Sigmoid colon (tissue), 7 donors: Measurements from ENCODE around the gene CNDP2. TPM values are rescaled to one million over a fixed set of nuclear protein-coding genes. Genes with fewer than 3 reads are reported as not detected.

Source experiments
- DNase-seq: peaks from one replicate; pipeline ENCODE4 v3.0.0-alpha.2; 2019
- H3K27ac ChIP-seq, 4 donors: fragments of 200-600 bp; sonication (generic); one replicate each; pipeline ENCODE4 v1.5.1; 2016 to 2019; ENCODE audit warnings: mild to moderate bottlenecking in 1 of 4
- H3K27me3 ChIP-seq, 3 donors: fragments of 200-600 bp; sonication (generic); one replicate each; pipeline ENCODE4 v1.5.1; 2019; ENCODE audit warnings: mild to moderate bottlenecking in 1 of 3
- H3K36me3 ChIP-seq, 4 donors: fragments of 200-600 bp; sonication (generic); one replicate each; pipeline ENCODE4 v1.5.1; 2016 to 2019
- H3K4me1 ChIP-seq, 4 donors: fragments of 200-600 bp; sonication (generic); one replicate each; pipeline ENCODE4 v1.5.1; 2017 to 2019
- H3K4me3 ChIP-seq, 4 donors: fragments of 200-600 bp; sonication (generic); one replicate each; pipeline ENCODE4 v1.5.1; 2017 to 2019; ENCODE audit warnings: mild to moderate bottlenecking in 2 of 4, moderate library complexity in 1 of 4
- H3K9me3 ChIP-seq, 4 donors: fragments of 200-600 bp in 3 of 4; sonication (generic) in 3 of 4; one replicate each; pipeline versions ENCODE4 v1.5.1 to v1.6.1; 2013 to 2019
- CTCF ChIP-seq, 4 experiments: fragments of 450-650 bp in 3 of 4; fragments of 200-600 bp in 1 of 4; IDR thresholded peaks; one replicate each; pipeline ENCODE4 v1.5.1; 2016 to 2019; ENCODE audit warnings: antibody characterized with exemption in 4 of 4, mild to moderate bottlenecking in 3 of 4, moderate library complexity in 2 of 4
- EP300 ChIP-seq, 4 donors: sonication (generic); formaldehyde crosslinking; IDR thresholded peaks; one replicate each; pipeline ENCODE4 v1.6.1; 2017; ENCODE audit warnings: antibody characterized with exemption in 4 of 4
- POLR2A ChIP-seq, 2 donors: fragments of 450-650 bp; IDR thresholded peaks; one replicate each; pipeline ENCODE4 v1.6.1; 2016; ENCODE audit warnings: antibody characterized with exemption in 2 of 2, mild to moderate bottlenecking in 2 of 2, moderate library complexity in 2 of 2
- POLR2AphosphoS5 ChIP-seq, 4 donors: sonication (generic); formaldehyde crosslinking; IDR thresholded peaks; one replicate each; pipeline ENCODE4 v1.6.1; 2017; ENCODE audit warnings: antibody characterized with exemption in 4 of 4
- WGBS, 2 donors: extraction: QIAGEN DNeasy Blood & Tissue Kit; methylation state at CpG; one replicate each; pipeline ENCODE4 v1.1.7; 2013; 5-methylcytosine and 5-hydroxymethylcytosine counted together
- intact Hi-C: fragments of 100-400 bp; cut with DNase I; formaldehyde crosslinking; loops from one replicate; pipeline ENCODE4 v1.15.1; 2023
- polyA plus RNA-seq, 3 donors: library from polyadenylated mRNA; stranded (reverse); fragments of 200-250 nt; gene quantifications; one replicate each; pipeline ENCODE4 v1.2.3, GENCODE V29; 2013
- total RNA-seq, 4 donors: library from RNA; depleted of rRNA; stranded (reverse); fragments of >200 nt; gene quantifications; one replicate each; pipeline ENCODE4 v1.1.0, GENCODE V29; 2016
- donor health status: healthy with polysubstance abuse.
- donor health status: Bipolar disorder and iron deficiency.
- donor health status: healthy.

CNDP2 gene
- total and polyA plus RNA-seq, 7 donors, result 29.3 to 179 (median 53.5) TPM

DNA sequence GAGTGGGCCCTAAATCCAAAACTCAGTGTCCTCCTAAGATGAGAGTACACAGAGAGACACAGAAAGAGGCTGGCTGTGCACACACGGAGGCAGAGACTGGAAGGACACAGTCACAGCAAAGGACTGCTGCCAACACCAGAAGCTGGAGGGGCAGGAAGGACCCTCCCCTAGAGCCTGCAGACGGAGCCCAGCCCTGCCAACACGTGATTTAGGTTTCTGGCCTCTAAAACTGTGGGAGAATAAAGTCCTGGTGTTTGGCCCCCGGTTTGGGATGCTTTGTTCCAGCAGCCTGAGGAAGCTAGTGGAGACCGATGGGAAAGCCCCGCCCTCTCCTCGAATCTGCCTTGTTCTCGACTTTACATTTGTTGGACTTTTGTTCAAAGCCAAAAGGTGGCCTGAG lies 48.7 kb downstream of the CNDP2 start:
- Histone ChIP-seq H3K36me3 (no peaks in the 10 kb centered on the region), H3K27me3 (peaks cover 0 to 3% (median 0%) of the 10 kb centered on the region in 3 donors), H3K27ac (no peak overlapping the region), H3K4me3 (no peak overlapping the region), H3K9me3 (peaks cover 0 to 6% (median 2%) of the 10 kb centered on the region in 4 donors), H3K4me1 (no peaks in the 10 kb centered on the region)
- DNase-seq, result no peak
- no peak for TF ChIP-seq CTCF (IDR thresholded peaks at IDR 0.05)
- intact Hi-C loops, result no loop called here
- 72 to 77% methylated on average over 8 of the region's 8 CpGs for WGBS, 2 donors

- WGBS, 2 donors, result 93% methylated on average over 11 of the region's 11 CpGs
- no peak for DNase-seq
- H3K4me3 ChIP-seq, result no peak overlapping the region
- peaks cover 0 to 3% (median 0%) of the 10 kb centered on the region in 3 donors for H3K27me3 ChIP-seq
- TF ChIP-seq EP300 (IDR thresholded peaks at IDR 0.05) (no peak), CTCF (IDR thresholded peaks at IDR 0.05) (no peak), POLR2AphosphoS5 (IDR thresholded peaks at IDR 0.05) (no peak), POLR2A (IDR thresholded peaks at IDR 0.05) (no peak)
- intact Hi-C loops, result no loop called here
- H3K27ac ChIP-seq, result peak overlapping the region in 3 of 4 donors; percentile 6 to 36 (median 29)
- no peaks in the 10 kb centered on the region for H3K36me3 ChIP-seq
- peaks cover 0 to 7% (median 3%) of the 10 kb centered on the region in 4 donors for H3K9me3 ChIP-seq
- no peaks in the 10 kb centered on the region for H3K4me1 ChIP-seq
These were observed 49.8 kb downstream of the CNDP2 start for GRCh38 chr18:74546007-74546406.

GRCh38 chr18:74546751-74547530 lies 50.8 kb downstream of the CNDP2 start:
- intact Hi-C loops, result no loop called here
- Histone ChIP-seq H3K36me3 (no peaks in the 10 kb centered on the region), H3K9me3 (peaks cover 0 to 7% (median 3%) of the 10 kb centered on the region in 4 donors), H3K4me3 (no peak overlapping the region), H3K27ac (peak overlapping the region in 2 of 4 donors; percentile 29 to 36), H3K4me1 (no peaks in the 10 kb centered on the region), H3K27me3 (peaks cover 0 to 3% (median 0%) of the 10 kb centered on the region in 3 donors)
- DNase-seq, result no peak
- TF ChIP-seq POLR2AphosphoS5 (IDR thresholded peaks at IDR 0.05), result no peak
- TF ChIP-seq CTCF (IDR thresholded peaks at IDR 0.05), result no peak
- no peak for TF ChIP-seq POLR2A (IDR thresholded peaks at IDR 0.05)
- no peak for TF ChIP-seq EP300 (IDR thresholded peaks at IDR 0.05)
- 15 to 51% methylated on average over 9 of the region's 9 CpGs for WGBS, 2 donors

GRCh38 chr18:74547860-74548259 lies 51.7 kb downstream of the CNDP2 start:
- Histone ChIP-seq H3K27ac (peak overlapping the region in 2 of 4 donors; percentile 21 to 22), H3K27me3 (peaks cover 0 to 3% (median 0%) of the 10 kb centered on the region in 3 donors), H3K9me3 (peaks cover 0 to 7% (median 3%) of the 10 kb centered on the region in 4 donors), H3K4me1 (no peaks in the 10 kb centered on the region), H3K36me3 (no peaks in the 10 kb centered on the region), H3K4me3 (no peak overlapping the region)
- TF ChIP-seq CTCF (IDR thresholded peaks at IDR 0.05), result no peak
- no peak for TF ChIP-seq POLR2A (IDR thresholded peaks at IDR 0.05)
- TF ChIP-seq EP300 (IDR thresholded peaks at IDR 0.05), result no peak
- no peak for TF ChIP-seq POLR2AphosphoS5 (IDR thresholded peaks at IDR 0.05)
- 96 to 97% methylated on average over 7 of the region's 7 CpGs for WGBS, 2 donors
- no peak for DNase-seq
- intact Hi-C loops, result no loop called here
